ENCODE measurements around the gene UTP4. TPM values are rescaled to one million over a fixed set of nuclear protein-coding genes. Genes with fewer than 3 reads are reported as not detected.

The UTP4 gene
- total and polyA plus RNA-seq, 2 of the 8 experiments (the other 6 are each of a cell fraction or from before 2014, with no cell fraction given): 101 to 118 TPM

GRCh38 chr16:69095193-69095592, 37.3 kb upstream of the UTP4 start:
- H3K4me1 ChIP-seq (replicated peaks in 1 of 4; ENCODE audit: control insufficient read depth in 3 of 4, insufficient read depth in 4 of 4, low read length in 3 of 4): peaks cover 4 to 13% (median 7%) of the 10 kb centered on the region in 4 experiments
- H3K4ac ChIP-seq (replicated peaks; ENCODE audit: insufficient read length, low read depth, low read length): no peak overlapping the region
- no peak overlapping the region for H2AFZ ChIP-seq (ENCODE audit: low read length)
- no peaks in the 10 kb centered on the region for H3K36me3 ChIP-seq (ENCODE audit: control insufficient read depth in 2 of 4, insufficient read depth in 4 of 4, low read length in 3 of 4)
- no peak overlapping the region; the same call in 1 of the 2 replicates for H2BK5ac ChIP-seq (ENCODE audit: low read depth, low read length)
- H2BK12ac ChIP-seq (ENCODE audit: low read depth, low read length): no peak overlapping the region; the same call in 1 of the 2 replicates
- H3K27me3 ChIP-seq (replicated peaks in 1 of 4; ENCODE audit: control insufficient read depth in 3 of 4, extremely low read depth in 1 of 4, insufficient read depth in 3 of 4, low read length in 3 of 4): no peaks in the 10 kb centered on the region
- no peak overlapping the region for H3K56ac ChIP-seq (replicated peaks; ENCODE audit: insufficient read length, low read depth, low read length)
- H3K4me3 ChIP-seq (ENCODE audit: extremely low read depth in 1 of 4, insufficient read depth in 2 of 4, low read depth in 3 of 4, low read length in 4 of 4): no peak overlapping the region
- H3K14ac ChIP-seq (ENCODE audit: insufficient read length): no peak overlapping the region
- WGBS, 2 experiments (ENCODE audit: extremely low coverage in 1 of 2, insufficient coverage in 1 of 2, insufficient read length in 1 of 2, insufficient replicate concordance in 2 of 2, low coverage in 1 of 2, low lambda C conversion rate in 2 of 2, missing lambda C conversion rate in 1 of 2): 95% methylated on average over 6 of the region's 6 CpGs; no CpG with 5 or more reads in 1 of the 2 experiments
- ChIA-PET CTCF (ENCODE audit: partially characterized antibody) (interaction anchor here (0.8 to 1.2 kb wide), 2 partner anchors 17 to 105 kb away, joined by 3 to 4 read pairs; no protein-coding TSS in a partner anchor), POLR2A (ENCODE audit: partially characterized antibody) (interaction anchor here (1.3 to 3.6 kb wide), 3 partner anchors 11 to 23 kb away, joined by 4 to 9 read pairs (median 6); no protein-coding TSS in a partner anchor)
- H3K79me2 ChIP-seq (ENCODE audit: control insufficient read depth in 1 of 2, insufficient read depth in 2 of 2, low read length in 2 of 2): no peaks in the 10 kb centered on the region
- no peak overlapping the region for H2BK15ac ChIP-seq (ENCODE audit: low read length)
- peak overlapping the region; percentile 41 for H4K91ac ChIP-seq (replicated peaks; ENCODE audit: insufficient read length, low read length)
- H3K18ac ChIP-seq (ENCODE audit: extremely low read depth, low read length): no peak overlapping the region
- H3K4me2 ChIP-seq (ENCODE audit: insufficient read depth in 1 of 2, low read depth in 2 of 2, low read length in 2 of 2): no peak overlapping the region
- H2BK20ac ChIP-seq (ENCODE audit: low read length): no peak overlapping the region
- no peak overlapping the region for H3K9ac ChIP-seq (replicated peaks in 1 of 4; ENCODE audit: extremely low read depth in 1 of 4, low read depth in 3 of 4, low read length in 3 of 4)
- no peak overlapping the region for H4K8ac ChIP-seq (ENCODE audit: extremely low read depth, insufficient read depth, low read length)
- H3K23ac ChIP-seq (ENCODE audit: insufficient read length): no peak overlapping the region
- no peak overlapping the region for H2AK5ac ChIP-seq (ENCODE audit: low read depth, low read length)
- no peak overlapping the region for H3K27ac ChIP-seq (ENCODE audit: low read depth, low read length)
- H3K23me2 ChIP-seq (ENCODE audit: low read depth, low read length): no peaks in the 10 kb centered on the region
- no peaks in the 10 kb centered on the region for H3K9me3 ChIP-seq (ENCODE audit: insufficient read depth in 2 of 2, low read depth in 1 of 2, low read length in 1 of 2)
- DNase-seq (ENCODE audit: low read depth in 1 of 2, low spot score in 2 of 2) (no peak), FAIRE-seq (no peak)
- H2BK120ac ChIP-seq (replicated peaks; ENCODE audit: low read depth, low read length): no peak overlapping the region
- no peaks in the 10 kb centered on the region for H4K20me1 ChIP-seq (replicated peaks in 1 of 2; ENCODE audit: control insufficient read depth in 1 of 2, insufficient read depth in 2 of 2, low read length in 2 of 2)
- no peak overlapping the region for H4K5ac ChIP-seq (ENCODE audit: insufficient read length, low read depth, low read length)
- no peaks in the 10 kb centered on the region for H3K79me1 ChIP-seq (ENCODE audit: low read depth, low read length)
- no peak for TF ChIP-seq RFX5 (IDR thresholded peaks at IDR 0.05; ENCODE audit: borderline replicate concordance, low read depth, low read length)
- TF ChIP-seq USF2 (IDR thresholded peaks at IDR 0.05; ENCODE audit: low read length): no peak
- no peak for TF ChIP-seq SAP30 (IDR thresholded peaks at IDR 0.05; ENCODE audit: insufficient read depth, insufficient replicate concordance, low read length)

All from H1 (cell line).